Measurements from ENCODE around the gene PACRG. TPM values are rescaled to one million over a fixed set of nuclear protein-coding genes. Genes with fewer than 3 reads are reported as not detected.

Gene PACRG
- total and polyA plus RNA-seq, 10 of the 15 experiments (the other 5 are each of a cell fraction or from before 2014, with no cell fraction given) = not detected

GRCh38 chr6:163206196-163206595 is 478.4 kb downstream of the PACRG start:
- ChIA-PET CTCF (no interaction called here), POLR2A (no interaction called here), RAD21 (ENCODE audit: unreplicated experiment) (no interaction called here), SMC1A (ENCODE audit: uncharacterized antibody, unreplicated experiment) (no interaction called here)
- Histone ChIP-seq H3K27me3 (replicated peaks in 1 of 2; ENCODE audit: control insufficient read depth in 2 of 2, insufficient read depth in 2 of 2, low read length in 1 of 2) (no peaks in the 10 kb centered on the region; a peak in 1 of 4 replicates), H4K20me1 (ENCODE audit: control insufficient read depth, insufficient read depth) (no peaks in the 10 kb centered on the region), H3K4me3 (no peak overlapping the region), H3K27ac (ENCODE audit: control insufficient read depth, insufficient read depth) (no peak overlapping the region), H3K36me3 (ENCODE audit: control insufficient read depth in 2 of 2, insufficient read depth in 2 of 2, low read length in 1 of 2) (no peaks in the 10 kb centered on the region), H3K4me2 (ENCODE audit: control insufficient read depth, insufficient read depth) (no peak overlapping the region), H3K9ac (ENCODE audit: control insufficient read depth, insufficient read depth, low read length) (no peak overlapping the region), H3K9me3 (replicated peaks; ENCODE audit: control insufficient read depth, insufficient read depth, low read length) (no peaks in the 10 kb centered on the region), H2AFZ (ENCODE audit: control insufficient read depth, low read depth, low read length) (no peak overlapping the region), H3K4me1 (ENCODE audit: control insufficient read depth, insufficient read depth, low read length) (no peaks in the 10 kb centered on the region), H3K79me2 (ENCODE audit: control insufficient read depth, insufficient read depth, low read length) (no peaks in the 10 kb centered on the region)
- no peak for FAIRE-seq
- no peak for TF ChIP-seq ATF7 (IDR thresholded peaks at IDR 0.05; ENCODE audit: low read depth)
- no peak for TF ChIP-seq SIX5 (IDR thresholded peaks at IDR 0.05; ENCODE audit: low read depth, low read length, severe bottlenecking)
- no peak for TF ChIP-seq HDGF (IDR thresholded peaks at IDR 0.05)
- TF ChIP-seq RFX5 (IDR thresholded peaks at IDR 0.05; ENCODE audit: low read depth, low read length) = no peak
- no peak for TF ChIP-seq MTA3 (IDR thresholded peaks at IDR 0.05; ENCODE audit: borderline replicate concordance, low read length)
- TF ChIP-seq YBX1 (IDR thresholded peaks at IDR 0.05) = no peak
- 46% methylated on average over 2 of the region's 2 CpGs for WGBS (ENCODE audit: insufficient coverage, insufficient replicate concordance, low lambda C conversion rate, missing lambda C conversion rate)
- no peak for DNase-seq (ENCODE audit: low read depth, low spot score)
- in situ Hi-C loops (cut with MboI) = no loop called here
- intact Hi-C loops (cut with micrococcal nuclease; ENCODE audit: unreplicated experiment) = no loop called here
- no peak for ATAC-seq
- no TSS peak for BruUV-seq (replicated peaks)

DNA sequence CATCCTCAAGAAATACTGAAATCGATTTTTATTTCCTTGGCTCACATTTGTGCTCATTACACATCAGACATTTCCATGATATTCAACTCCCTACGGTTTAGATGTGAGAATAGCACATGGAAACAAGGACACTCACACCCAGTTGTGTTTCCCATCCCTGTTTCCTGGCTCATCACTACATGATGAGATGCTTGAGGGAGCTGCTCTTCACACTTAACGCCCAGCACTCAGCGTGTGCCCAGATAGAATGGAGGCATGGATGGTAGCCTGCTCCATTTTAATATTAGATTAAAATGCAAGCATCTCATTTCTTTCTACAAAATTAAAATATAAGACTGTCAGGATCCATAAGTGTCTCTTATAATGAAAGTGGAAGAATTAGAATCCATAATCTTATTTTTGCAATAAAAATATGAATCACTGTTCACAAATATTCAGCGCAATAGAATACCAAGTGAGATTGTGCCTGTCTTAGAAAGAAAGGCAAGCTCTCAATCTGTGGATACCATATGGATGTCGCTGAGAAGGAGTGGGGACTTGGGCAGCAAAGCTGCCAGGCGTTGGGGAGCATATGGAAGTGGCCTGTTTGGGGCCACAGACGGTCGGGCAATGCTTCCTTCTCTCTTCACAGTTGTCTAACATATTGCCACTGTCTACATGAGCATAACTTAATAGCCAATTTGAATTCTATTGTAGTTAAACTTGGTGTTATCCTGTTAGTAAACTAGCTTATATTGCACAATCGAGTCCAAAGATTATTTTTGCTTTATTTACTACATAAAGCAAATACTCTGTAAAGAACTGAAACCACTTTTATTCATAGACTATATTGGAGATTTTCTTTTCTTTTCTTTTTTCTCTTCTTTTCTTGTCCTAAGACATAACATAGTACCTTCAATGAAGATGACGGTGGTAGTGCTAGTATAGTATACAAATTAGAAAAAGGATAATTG is 479.9 kb downstream of the PACRG start:
- FAIRE-seq = no peak
- POLR2A ChIA-PET = no interaction called here
- CTCF ChIA-PET = no interaction called here
- Histone ChIP-seq H3K79me2 (ENCODE audit: control insufficient read depth, insufficient read depth, low read length) (no peaks in the 10 kb centered on the region), H3K4me2 (ENCODE audit: control insufficient read depth, insufficient read depth) (no peak overlapping the region), H3K4me3 (no peak overlapping the region), H2AFZ (ENCODE audit: control insufficient read depth, low read depth, low read length) (no peak overlapping the region), H3K27ac (ENCODE audit: control insufficient read depth, insufficient read depth) (no peak overlapping the region), H3K4me1 (ENCODE audit: control insufficient read depth, insufficient read depth, low read length) (no peaks in the 10 kb centered on the region), H3K9me3 (replicated peaks; ENCODE audit: control insufficient read depth, insufficient read depth, low read length) (no peaks in the 10 kb centered on the region), H3K36me3 (ENCODE audit: control insufficient read depth in 2 of 2, insufficient read depth in 2 of 2, low read length in 1 of 2) (no peaks in the 10 kb centered on the region), H3K27me3 (replicated peaks in 1 of 2; ENCODE audit: control insufficient read depth in 2 of 2, insufficient read depth in 2 of 2, low read length in 1 of 2) (no peaks in the 10 kb centered on the region), H3K9ac (ENCODE audit: control insufficient read depth, insufficient read depth, low read length) (no peak overlapping the region), H4K20me1 (ENCODE audit: control insufficient read depth, insufficient read depth) (no peaks in the 10 kb centered on the region)
- intact Hi-C loops (cut with micrococcal nuclease; ENCODE audit: unreplicated experiment) (no loop called here), in situ Hi-C loops (cut with MboI) (no loop called here)
- no peak for ATAC-seq
- RAD21 ChIA-PET (ENCODE audit: unreplicated experiment) = no interaction called here
- no peak for DNase-seq (ENCODE audit: low read depth, low spot score)
- 17% methylated on average over 11 of the region's 11 CpGs for WGBS (ENCODE audit: insufficient coverage, insufficient replicate concordance, low lambda C conversion rate, missing lambda C conversion rate)
- no peak for TF ChIP-seq ATF7 (IDR thresholded peaks at IDR 0.05; ENCODE audit: low read depth)
- TF ChIP-seq ZNF384 (IDR thresholded peaks at IDR 0.05; ENCODE audit: borderline replicate concordance, low read depth, low read length) = no peak
- TF ChIP-seq RB1 (IDR thresholded peaks at IDR 0.05; ENCODE audit: borderline replicate concordance) = no peak
- TF ChIP-seq CTCF (IDR thresholded peaks at IDR 0.05 in 2 of 3, conservative IDR thresholded peaks at IDR 0.05 in 1 of 3; ENCODE audit: control insufficient read depth in 2 of 3, extremely low read depth in 1 of 3, insufficient read depth in 1 of 3, low read depth in 3 of 3, low read length in 3 of 3) = no peak
- BruUV-seq (replicated peaks) = no TSS peak
- SMC1A ChIA-PET (ENCODE audit: uncharacterized antibody, unreplicated experiment) = no interaction called here
